HepG2 (cell line): Measurements from ENCODE around the gene FAT1. TPM values are rescaled to one million over a fixed set of nuclear protein-coding genes. Genes with fewer than 3 reads are reported as not detected.

Experiments used
- ATAC-seq: fragments of 200-7000 bp; cut with Tn5 transposase; 3 replicates; pipeline ENCODE4 v1.9.1; 2020; ENCODE audit warnings: mild to moderate bottlenecking, moderate library complexity
- BruUV-seq: library from RNA; stranded (reverse); fragments of 400-500 nt; replicated peaks from 2 replicates; lab custom pipeline; 2021; lab: Mats Ljungman, UMichigan
- CTCF ChIA-PET: fragments of 300-600 bp; formaldehyde crosslinking; extraction: SDS; loops from one replicate; lab custom pipeline; 2021; ENCODE audit warnings: low total read pairs, inconsistent platforms, low intra/inter-chr PET ratio; lab: Yijun Ruan, JAX
- POLR2A ChIA-PET: fragments of 350-600 bp; sonication (Branson Sonifier 250); formaldehyde crosslinking; loops from one replicate; lab custom pipeline; 2020; ENCODE audit warnings: antibody characterized with exemption, inconsistent platforms; lab: Yijun Ruan, JAX
- DNase-seq: peaks from one replicate; pipeline ENCODE4 v3.0.0-alpha.2; 2015; ENCODE audit warnings: low spot score
- FAIRE-seq: peaks from 3 replicates; lab custom pipeline; 2011; peaks lifted over from hg19 to GRCh38; lab: Jason Lieb, UNC
- H2AFZ ChIP-seq: one replicate; pipeline ENCODE4 v1.6.1; 2011; ENCODE audit warnings: low read length, inconsistent platforms
- H3K27ac ChIP-seq: fragments of 300-600 bp; 3 replicates; pipeline ENCODE4 v1.8.0; 2011; ENCODE audit warnings: mixed run types, mild to moderate bottlenecking, mixed read lengths, low read length, inconsistent platforms; ENCODE audit not compliant: insufficient read depth; ENCODE audit errors: extremely low read length
- H3K27me3 ChIP-seq, 2 experiments: fragments of 200-600 bp in 1 of 2; 2 replicates in 1 of 2; 3 replicates in 1 of 2; pipeline versions ENCODE4 v1.6.0 to v1.8.0; 2011; ENCODE audit warnings: low read length in 2 of 2, mild to moderate bottlenecking in 2 of 2, moderate library complexity in 2 of 2, inconsistent platforms in 1 of 2; ENCODE audit not compliant: insufficient read depth in 2 of 2, control insufficient read depth in 1 of 2
- H3K36me3 ChIP-seq, 2 experiments: fragments of 200-600 bp in 1 of 2; replicated peaks in 1 of 2; 2 replicates in 1 of 2; 3 replicates in 1 of 2; pipeline versions ENCODE4 v1.5.1 to v1.8.0; 2011; ENCODE audit warnings: low read length in 2 of 2, inconsistent platforms in 1 of 2; ENCODE audit not compliant: insufficient read depth in 2 of 2, control insufficient read depth in 1 of 2
- H3K4me1 ChIP-seq: 2 replicates; pipeline ENCODE4 v1.5.1; 2012; ENCODE audit warnings: low read length, inconsistent platforms; ENCODE audit not compliant: insufficient read depth
- H3K4me2 ChIP-seq: 2 replicates; pipeline ENCODE4 v1.6.0; 2011; ENCODE audit warnings: low read depth, low read length, inconsistent platforms
- H3K4me3 ChIP-seq, 3 experiments: fragments of 200-600 bp in 1 of 3; sonication (generic), shearing (Covaris generic) in 1 of 3; replicated peaks in 1 of 3; 2 replicates each; pipeline ENCODE4 v1.5.1; 2011 to 2016; ENCODE audit warnings: low read length in 3 of 3, inconsistent platforms in 2 of 3, low read depth in 2 of 3, mild to moderate bottlenecking in 2 of 3, control low read depth in 1 of 3, mixed read lengths in 1 of 3; ENCODE audit not compliant: insufficient read depth in 1 of 3
- H3K79me2 ChIP-seq: one replicate; pipeline ENCODE4 v1.6.1; 2011; ENCODE audit warnings: low read length, inconsistent platforms; ENCODE audit not compliant: insufficient read depth
- H3K9ac ChIP-seq: 2 replicates; pipeline ENCODE4 v1.6.0; 2011; ENCODE audit warnings: mild to moderate bottlenecking, low read depth, low read length, inconsistent platforms; ENCODE audit not compliant: insufficient read depth
- H3K9me3 ChIP-seq: 2 replicates; pipeline ENCODE4 v1.5.1; 2012; ENCODE audit warnings: mild to moderate bottlenecking, low read length
- H4K20me1 ChIP-seq: 2 replicates; pipeline ENCODE4 v1.6.0; 2011; ENCODE audit warnings: inconsistent platforms, mild to moderate bottlenecking, low read length, moderate library complexity; ENCODE audit not compliant: insufficient read depth
- AGO2 ChIP-seq: fragments of 200-400 bp; formaldehyde crosslinking; optimal IDR thresholded peaks from 2 replicates; pipeline ENCODE3; 2017; ENCODE audit warnings: mild to moderate bottlenecking, low read depth, low read length, moderate library complexity
- ETV5 ChIP-seq: IDR thresholded peaks from 2 replicates; pipeline ENCODE4 v1.6.1; 2018; ENCODE audit warnings: missing biosample characterization, missing genetic modification reagents, inconsistent platforms, borderline replicate concordance
- GATA4 ChIP-seq: sonication (generic); IDR thresholded peaks from 2 replicates; pipeline ENCODE4 v1.6.1; 2016; ENCODE audit warnings: antibody characterized with exemption, low read depth, borderline replicate concordance
- NR1H2 ChIP-seq: sonication (generic); formaldehyde crosslinking; IDR thresholded peaks from 2 replicates; pipeline ENCODE4 v1.8.1; 2022; ENCODE audit warnings: low read depth, missing genetic modification reagents, borderline replicate concordance
- TGIF2 ChIP-seq: IDR thresholded peaks from 2 replicates; pipeline ENCODE4 v1.6.1; 2016; ENCODE audit warnings: control low read depth, missing compliant biosample characterization
- ZNF18 ChIP-seq: sonication (generic); formaldehyde crosslinking; IDR thresholded peaks from 2 replicates; pipeline ENCODE4 v1.8.0; 2022; ENCODE audit warnings: mild to moderate bottlenecking, missing genetic modification reagents; ENCODE audit not compliant: insufficient replicate concordance
- ZNF292 ChIP-seq: sonication (generic); formaldehyde crosslinking; IDR thresholded peaks from 2 replicates; pipeline ENCODE4 v1.8.1; 2022; ENCODE audit warnings: mild to moderate bottlenecking, low read depth, missing genetic modification reagents, borderline replicate concordance
- WGBS: methylation state at CpG from one replicate; pipeline ENCODE4 v1.1.6; 2017; ENCODE audit warnings: low lambda C conversion rate; 5-methylcytosine and 5-hydroxymethylcytosine counted together
- in situ Hi-C: cut with HindIII; loops from 2 replicates; pipeline ENCODE4 v1.10.0; 2017; ENCODE audit warnings: low pct_unique_long_range_greater_than_20kb; ENCODE audit not compliant: extremely low pct_ligation_motif_present
- intact Hi-C: fragments of 100-400 bp; cut with micrococcal nuclease; formaldehyde crosslinking; loops from one replicate; pipeline ENCODE4 v1.10.0; 2022; ENCODE audit not compliant: unreplicated experiment
- polyA plus RNA-seq, 8 experiments: library from polyadenylated mRNA; depleted of rRNA in 3 of 8; stranded (reverse) in 7 of 8; unstranded in 1 of 8; fragments of >200 nt; fragmentation: Illumina TruSeq in 4 of 8; extraction: Trizol in 4 of 8; gene quantifications; 2 replicates each; pipeline versions ENCODE4 v1.2.1 to v1.2.3, GENCODE V29; 2011 to 2016; ENCODE audit warnings: low read depth in 4 of 8, missing spikeins in 1 of 8, mixed read lengths in 1 of 8; ENCODE audit not compliant: insufficient read depth in 1 of 8
- total RNA-seq, 5 experiments: library from RNA; depleted of rRNA; stranded (reverse); fragments of >200 nt; fragmentation: Illumina TruSeq; extraction: Trizol; gene quantifications; 2 replicates each; pipeline ENCODE4 v1.2.3, GENCODE V29; 2016; ENCODE audit warnings: low read depth in 1 of 5

Gene FAT1
- total and polyA plus RNA-seq, 2 of the 13 experiments (the other 11 are each of a cell fraction or from before 2014, with no cell fraction given) = 185 to 216 TPM

- intact Hi-C loops = no loop called here
- CTCF ChIA-PET = interaction anchor here (1.7 kb wide), 1 partner anchor 116 kb away, joined by 7 read pairs; no protein-coding TSS in a partner anchor
- no peaks in the 10 kb centered on the region for H3K79me2 ChIP-seq
- no peaks in the 10 kb centered on the region for H3K4me1 ChIP-seq
- peaks cover 29 to 72% of the 10 kb centered on the region in 2 experiments for H3K36me3 ChIP-seq
- DNase-seq = no peak
- H3K4me3 ChIP-seq = no peak overlapping the region
- H3K9ac ChIP-seq = no peak overlapping the region
- 96% methylated on average over 20 of the region's 20 CpGs for WGBS
- H3K4me2 ChIP-seq = no peak overlapping the region
- H3K27me3 ChIP-seq = no peaks in the 10 kb centered on the region
- POLR2A ChIA-PET = no interaction called here
- no peak overlapping the region for H3K27ac ChIP-seq
- in situ Hi-C loops = loop anchor here (10.0 kb wide), 1 partner anchor 284 kb away; no protein-coding TSS in a partner anchor
- no peak for FAIRE-seq
- no peak for ATAC-seq
- no peaks in the 10 kb centered on the region for H3K9me3 ChIP-seq
- peaks cover 3% of the 10 kb centered on the region; the same call in 1 of the 2 replicates for H4K20me1 ChIP-seq
- TF ChIP-seq AGO2 = peak; percentile 66
- TF ChIP-seq ZNF292 (CRISPR knock-in tag) = no peak
- TF ChIP-seq NR1H2 (CRISPR knock-in tag) = no peak
- no peak for TF ChIP-seq ETV5
- TF ChIP-seq TGIF2 (CRISPR knock-in tag) = no peak
- TF ChIP-seq ZNF18 = no peak
- no peak for TF ChIP-seq GATA4
- TF ChIP-seq, all 625 proteins: peak for 1
- no peak overlapping the region for H2AFZ ChIP-seq
- TSS peak; percentile 13 for BruUV-seq
These were observed 135.2 kb downstream of the FAT1 start for GRCh38 chr4:186588503-186588902.
